B cell (primary cell): Measurements from ENCODE around the gene DAB1.

Source experiments
- EZH2 ChIP-seq: IDR thresholded peaks from 2 replicates; pipeline ENCODE4 v1.6.1; 2012; ENCODE audit warnings: borderline replicate concordance, low read depth, mild to moderate bottlenecking, moderate library complexity, low read length; ENCODE audit not compliant: insufficient read depth, poor library complexity, severe bottlenecking
- TF ChIP-seq, protein P1 (sequence below): fragments of 200-600 bp; IDR thresholded peaks from one replicate; pipeline ENCODE4 v1.8.0; 2022; ENCODE audit warnings: antibody characterized with exemption, mild to moderate bottlenecking

DNA sequence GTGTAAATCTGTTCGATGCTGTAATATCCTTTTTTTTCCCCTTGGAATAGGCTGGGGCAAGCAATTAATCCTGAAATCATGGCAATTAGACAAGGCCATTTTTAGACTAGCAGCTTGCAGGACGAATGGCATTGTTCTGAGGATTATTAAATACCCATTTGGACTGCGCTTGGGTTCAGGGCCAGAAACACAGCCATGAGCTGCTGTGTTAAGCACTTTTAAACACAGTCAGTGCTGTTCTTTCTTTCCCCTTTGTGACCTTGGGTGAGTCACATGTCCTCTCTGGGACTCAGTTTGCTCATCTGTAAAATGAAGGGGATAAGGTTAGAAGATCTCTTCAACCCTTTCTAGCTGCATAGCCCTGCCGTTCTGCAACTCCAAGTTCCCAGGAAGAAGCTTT, 399.4 kb downstream of the DAB1 start:
- TF ChIP-seq, protein P1, sequence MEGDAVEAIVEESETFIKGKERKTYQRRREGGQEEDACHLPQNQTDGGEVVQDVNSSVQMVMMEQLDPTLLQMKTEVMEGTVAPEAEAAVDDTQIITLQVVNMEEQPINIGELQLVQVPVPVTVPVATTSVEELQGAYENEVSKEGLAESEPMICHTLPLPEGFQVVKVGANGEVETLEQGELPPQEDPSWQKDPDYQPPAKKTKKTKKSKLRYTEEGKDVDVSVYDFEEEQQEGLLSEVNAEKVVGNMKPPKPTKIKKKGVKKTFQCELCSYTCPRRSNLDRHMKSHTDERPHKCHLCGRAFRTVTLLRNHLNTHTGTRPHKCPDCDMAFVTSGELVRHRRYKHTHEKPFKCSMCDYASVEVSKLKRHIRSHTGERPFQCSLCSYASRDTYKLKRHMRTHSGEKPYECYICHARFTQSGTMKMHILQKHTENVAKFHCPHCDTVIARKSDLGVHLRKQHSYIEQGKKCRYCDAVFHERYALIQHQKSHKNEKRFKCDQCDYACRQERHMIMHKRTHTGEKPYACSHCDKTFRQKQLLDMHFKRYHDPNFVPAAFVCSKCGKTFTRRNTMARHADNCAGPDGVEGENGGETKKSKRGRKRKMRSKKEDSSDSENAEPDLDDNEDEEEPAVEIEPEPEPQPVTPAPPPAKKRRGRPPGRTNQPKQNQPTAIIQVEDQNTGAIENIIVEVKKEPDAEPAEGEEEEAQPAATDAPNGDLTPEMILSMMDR: no peak
- no peak for TF ChIP-seq EZH2
